CD14-positive monocyte (primary cell): ENCODE results near the gene RER1. TPM values are rescaled to one million over a fixed set of nuclear protein-coding genes. Genes with fewer than 3 reads are reported as not detected.

Experiments
- DNase-seq, 3 donors: peaks; one replicate each; pipeline ENCODE4 v3.0.0-alpha.2; 2011 to 2022
- H2AFZ ChIP-seq: 2 replicates; pipeline ENCODE4 v1.6.0; 2012; ENCODE audit warnings: mild to moderate bottlenecking, low read depth, low read length, inconsistent platforms; ENCODE audit not compliant: insufficient read depth, poor library complexity, severe bottlenecking
- H3K27ac ChIP-seq, 2 donors: 1 replicate in 1 of 2; 2 replicates in 1 of 2; pipeline ENCODE4 v1.5.1; 2012 to 2013; ENCODE audit warnings: low read length in 2 of 2, control low read depth in 1 of 2, inconsistent platforms in 1 of 2, low read depth in 1 of 2, mild to moderate bottlenecking in 1 of 2
- H3K27me3 ChIP-seq, 2 donors: one replicate each; pipeline versions ENCODE4 v1.6.0 to v1.6.1; 2011 to 2013; ENCODE audit warnings: low read length in 2 of 2; ENCODE audit not compliant: control insufficient read depth in 2 of 2, insufficient read depth in 2 of 2
- H3K36me3 ChIP-seq, 2 donors: replicated peaks in 1 of 2; 1 replicate in 1 of 2; 2 replicates in 1 of 2; pipeline versions ENCODE4 v1.5.1 to v1.6.1; 2012 to 2013; ENCODE audit warnings: low read length in 2 of 2, control low read depth in 1 of 2, inconsistent platforms in 1 of 2, mild to moderate bottlenecking in 1 of 2; ENCODE audit not compliant: insufficient read depth in 2 of 2, control insufficient read depth in 1 of 2
- H3K4me1 ChIP-seq, 2 donors: 1 replicate in 1 of 2; 2 replicates in 1 of 2; pipeline versions ENCODE4 v1.5.1 to v1.6.1; 2012 to 2013; ENCODE audit warnings: low read length in 2 of 2, control low read depth in 1 of 2, inconsistent platforms in 1 of 2, mild to moderate bottlenecking in 1 of 2, moderate library complexity in 1 of 2; ENCODE audit not compliant: insufficient read depth in 2 of 2, control insufficient read depth in 1 of 2
- H3K4me2 ChIP-seq: replicated peaks from 2 replicates; pipeline ENCODE3; 2012; ENCODE audit warnings: low read length, moderate library complexity, mild to moderate bottlenecking; ENCODE audit not compliant: poor library complexity, severe bottlenecking; ENCODE audit errors: extremely low read depth
- H3K4me3 ChIP-seq, 3 experiments: fragments of 200-600 bp in 1 of 3; sonication (generic) in 1 of 3; replicated peaks in 1 of 3; 1 replicate in 2 of 3; 2 replicates in 1 of 3; pipeline ENCODE4 v1.5.1; 2011 to 2013; ENCODE audit warnings: low read length in 3 of 3, mild to moderate bottlenecking in 3 of 3, control low read depth in 2 of 3, low read depth in 2 of 3, inconsistent platforms in 1 of 3, moderate library complexity in 1 of 3
- H3K79me2 ChIP-seq: 2 replicates; pipeline ENCODE4 v1.6.0; 2012; ENCODE audit warnings: mild to moderate bottlenecking, control low read depth, inconsistent platforms, low read length, moderate library complexity; ENCODE audit not compliant: insufficient read depth
- H3K9ac ChIP-seq: 2 replicates; pipeline ENCODE4 v1.6.0; 2017; ENCODE audit warnings: low read length, mild to moderate bottlenecking; ENCODE audit not compliant: insufficient read depth, poor library complexity, severe bottlenecking
- H3K9me3 ChIP-seq, 2 donors: replicated peaks in 1 of 2; 1 replicate in 1 of 2; 2 replicates in 1 of 2; pipeline versions ENCODE4 v1.5.1 to v1.6.1; 2012 to 2013; ENCODE audit warnings: low read length in 2 of 2, control low read depth in 1 of 2; ENCODE audit not compliant: control insufficient read depth in 1 of 2, insufficient read depth in 1 of 2
- H4K20me1 ChIP-seq: 2 replicates; pipeline ENCODE4 v1.6.0; 2012; ENCODE audit warnings: mild to moderate bottlenecking, low read length, control low read depth, moderate library complexity; ENCODE audit not compliant: insufficient read depth
- H3K27ac Mint-ChIP-seq, 7 donors: one replicate each; pipeline ENCODE4 v1.8.0; 2020; ENCODE audit warnings: mild to moderate bottlenecking in 7 of 7, mixed read lengths in 7 of 7, moderate library complexity in 6 of 7, inconsistent platforms in 2 of 7
- H3K27me3 Mint-ChIP-seq, 3 donors: one replicate each; pipeline ENCODE4 v1.8.0; 2021 to 2022; ENCODE audit warnings: low read depth in 3 of 3, mild to moderate bottlenecking in 3 of 3, mixed read lengths in 3 of 3, moderate library complexity in 3 of 3, inconsistent platforms in 1 of 3
- H3K36me3 Mint-ChIP-seq, 2 donors: one replicate each; pipeline ENCODE4 v1.8.0; 2020; ENCODE audit warnings: mixed read lengths in 2 of 2, inconsistent platforms in 1 of 2, mild to moderate bottlenecking in 1 of 2
- H3K4me1 Mint-ChIP-seq: one replicate; pipeline ENCODE4 v1.8.0; 2020; ENCODE audit warnings: mild to moderate bottlenecking, mixed read lengths
- H3K4me3 Mint-ChIP-seq, 2 donors: one replicate each; pipeline ENCODE4 v1.8.0; 2020; ENCODE audit warnings: mild to moderate bottlenecking in 2 of 2, mixed read lengths in 2 of 2, moderate library complexity in 1 of 2
- H3K9me3 Mint-ChIP-seq, 7 donors: one replicate each; pipeline ENCODE4 v1.8.0; 2020 to 2022; ENCODE audit warnings: mixed read lengths in 7 of 7, mild to moderate bottlenecking in 6 of 7, moderate library complexity in 6 of 7, inconsistent platforms in 2 of 7
- CTCF ChIP-seq: fragments of 200-600 bp; IDR thresholded peaks from one replicate; pipeline ENCODE4 v1.8.0; 2022; ENCODE audit warnings: antibody characterized with exemption, mild to moderate bottlenecking
- WGBS: methylation state at CpG from one replicate; pipeline ENCODE4 v1.1.5; 2013; ENCODE audit warnings: missing lambda C conversion rate; ENCODE audit not compliant: insufficient coverage; 5-methylcytosine and 5-hydroxymethylcytosine counted together
- intact Hi-C, 2 donors: fragments of 100-400 bp; cut with micrococcal nuclease; formaldehyde crosslinking; loops; one replicate each; pipeline versions ENCODE4 v1.15.0 to v1.15.1; 2023
- polyA plus RNA-seq, 3 donors: library from polyadenylated mRNA; depleted of rRNA in 1 of 3; unstranded in 2 of 3; stranded (reverse) in 1 of 3; fragments of 300-500 nt in 2 of 3; fragments of >200 nt in 1 of 3; fragmentation: Illumina TruSeq in 2 of 3; gene quantifications; 1 replicate in 2 of 3; 2 replicates in 1 of 3; pipeline ENCODE4 v1.2.3, GENCODE V29; 2012 to 2021

RER1 gene
- polyA plus RNA-seq, 3 donors = 98.3 to 235 (median 193) TPM

DNA sequence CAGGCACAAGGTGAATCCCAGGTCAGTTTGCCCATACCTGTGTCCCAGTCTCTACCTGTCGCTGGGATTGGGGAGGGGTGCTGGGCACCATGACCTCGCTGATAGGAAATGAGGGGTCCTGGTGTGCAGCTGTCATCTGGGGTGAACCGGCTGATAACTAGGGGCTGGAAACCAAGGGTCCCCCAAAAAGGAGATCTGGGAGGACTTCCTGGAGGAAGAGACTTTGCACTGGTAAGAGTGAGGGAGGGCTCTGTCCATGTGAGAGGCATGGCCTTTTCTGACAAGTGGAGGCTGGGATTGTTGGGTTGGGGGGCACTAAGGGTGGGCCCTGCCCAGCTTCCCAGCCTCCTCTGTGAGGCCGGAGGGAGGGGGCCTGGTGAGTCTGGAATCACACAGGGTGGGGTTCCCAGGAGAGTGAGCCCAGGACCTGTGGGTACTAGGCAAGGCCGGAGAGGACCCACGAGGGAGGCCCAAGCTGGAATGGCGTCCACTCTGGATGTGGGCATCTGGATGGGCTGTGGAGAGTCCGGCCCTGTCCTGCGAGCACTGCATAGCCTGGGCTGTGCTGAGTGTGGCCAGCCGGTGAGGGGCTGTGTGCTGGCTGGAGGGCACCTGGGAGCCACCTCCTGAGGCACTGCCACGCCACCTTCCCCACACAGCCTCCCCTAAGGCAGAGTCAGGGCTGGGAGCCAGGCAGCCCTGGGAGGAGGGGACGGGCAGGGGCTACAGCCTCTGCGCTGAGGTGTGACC, 25.6 kb downstream of the RER1 start:
- Histone ChIP-seq H3K4me2 (no peak overlapping the region), H3K27ac (no peak overlapping the region), H3K79me2 (no peaks in the 10 kb centered on the region), H4K20me1 (no peaks in the 10 kb centered on the region), H2AFZ (no peak overlapping the region), H3K27me3 (peaks cover 0 to 13% of the 10 kb centered on the region in 2 donors), H3K4me1 (peaks cover 17 to 38% of the 10 kb centered on the region in 2 donors), H3K9me3 (peaks cover 0 to 3% of the 10 kb centered on the region in 2 donors), H3K4me3 (no peak overlapping the region), H3K9ac (no peak overlapping the region), H3K36me3 (no peaks in the 10 kb centered on the region)
- peaks cover 27 to 57% (median 29%) of the 10 kb centered on the region in 3 donors for H3K27me3 Mint-ChIP-seq
- no peak for DNase-seq
- H3K27ac Mint-ChIP-seq = peak overlapping the region in 1 of 7 donors; percentile 50
- no peak for TF ChIP-seq CTCF
- no peaks in the 10 kb centered on the region for H3K36me3 Mint-ChIP-seq
- peak overlapping the region in 1 of 2 donors; percentile 61 for H3K4me3 Mint-ChIP-seq
- H3K9me3 Mint-ChIP-seq = peaks cover 0 to 4% (median 0%) of the 10 kb centered on the region in 7 donors
- 97% methylated on average over 9 of the region's 13 CpGs for WGBS
- intact Hi-C loops = loop anchor here in 1 of 2 donors (5.0 to 10.0 kb wide), 2 partner anchors 365 to 388 kb away; partner anchors contain the start of gene TTC34
- H3K4me1 Mint-ChIP-seq = peaks cover 14% of the 10 kb centered on the region

GRCh38 chr1:2417833-2418225, 26.2 kb downstream of the RER1 start:
- Mint-ChIP-seq H3K36me3 (no peaks in the 10 kb centered on the region), H3K27ac (peak overlapping the region in 1 of 7 donors; percentile 15), H3K4me3 (no peak overlapping the region), H3K9me3 (peaks cover 0 to 8% (median under 1%) of the 10 kb centered on the region in 7 donors), H3K4me1 (peaks cover 14% of the 10 kb centered on the region), H3K27me3 (peaks cover 27 to 57% (median 29%) of the 10 kb centered on the region in 3 donors)
- Histone ChIP-seq H3K79me2 (no peaks in the 10 kb centered on the region), H3K4me3 (no peak overlapping the region), H3K27ac (no peak overlapping the region), H3K9ac (no peak overlapping the region), H3K36me3 (no peaks in the 10 kb centered on the region), H4K20me1 (no peaks in the 10 kb centered on the region), H2AFZ (no peak overlapping the region), H3K4me1 (peaks cover 17 to 36% of the 10 kb centered on the region in 2 donors), H3K4me2 (no peak overlapping the region), H3K9me3 (peaks cover 0 to 3% of the 10 kb centered on the region in 2 donors), H3K27me3 (peaks cover 0 to 13% of the 10 kb centered on the region in 2 donors)
- TF ChIP-seq CTCF = no peak
- DNase-seq = no peak
- 91% methylated on average over 14 of the region's 14 CpGs for WGBS
- intact Hi-C loops = loop anchor here in 1 of 2 donors (5.0 to 10.0 kb wide), 2 partner anchors 364 to 387 kb away; partner anchors contain the start of gene TTC34
